GM03348 (cell line): ENCODE data around the gene EIF3K.
A peak's percentile ranks its signal among the peaks of the same experiment; 100 is the strongest.

Experiments
- DNase-seq: peaks from one replicate; pipeline ENCODE4 v3.0.0; 2012; ENCODE audit warnings: low spot score

The EIF3K gene

GRCh38 chr19:38666663-38667511 lies 47.9 kb downstream of the EIF3K start:
- DNase-seq: peak; percentile 41

- DNase-seq: no peak
Observed at GRCh38 chr19:38667661-38668171, 48.7 kb downstream of the EIF3K start.

GRCh38 chr19:38669552-38669951 lies 50.6 kb downstream of the EIF3K start:
- DNase-seq: no peak

- DNase-seq: no peak
Observed at GRCh38 chr19:38670921-38671398, 52.0 kb downstream of the EIF3K start.

- no peak for DNase-seq
Observed at GRCh38 chr19:38671654-38672053, 52.7 kb downstream of the EIF3K start.

- DNase-seq: no peak
Observed at GRCh38 chr19:38673030-38673429, 54.0 kb downstream of the EIF3K start.

- no peak for DNase-seq
Observed at GRCh38 chr19:38674388-38675171, 55.6 kb downstream of the EIF3K start.

- DNase-seq: no peak
Observed at GRCh38 chr19:38675611-38676010, 56.6 kb downstream of the EIF3K start.

GRCh38 chr19:38676023-38676877 lies 57.3 kb downstream of the EIF3K start:
- DNase-seq: peak; percentile 27

GRCh38 chr19:38676878-38677646 lies 58.1 kb downstream of the EIF3K start:
- no peak for DNase-seq

GRCh38 chr19:38678217-38678890 lies 59.4 kb downstream of the EIF3K start:
- no peak for DNase-seq

- no peak for DNase-seq
Observed at GRCh38 chr19:38678891-38679494, 60.0 kb downstream of the EIF3K start.

- DNase-seq: no peak
Observed at GRCh38 chr19:38679839-38680238, 60.9 kb downstream of the EIF3K start.

- no peak for DNase-seq
Observed at GRCh38 chr19:38682195-38682867, 63.3 kb downstream of the EIF3K start.

GRCh38 chr19:38682872-38683392 lies 63.9 kb downstream of the EIF3K start:
- no peak for DNase-seq

GRCh38 chr19:38683393-38684077 lies 64.5 kb downstream of the EIF3K start:
- peak; percentile 74 for DNase-seq

- DNase-seq: peak; percentile 80
Observed at GRCh38 chr19:38684078-38684861, 65.3 kb downstream of the EIF3K start.
